Epithelial cell of proximal tubule (primary cell): ENCODE measurements around the gene TMEM225. TPM values are rescaled to one million over a fixed set of nuclear protein-coding genes. Genes with fewer than 3 reads are reported as not detected.

Experiments
- DNase-seq: peaks from one replicate; pipeline ENCODE4 v3.0.0-alpha.2; 2011; ENCODE audit warnings: low read depth
- H3K4me3 ChIP-seq: 2 replicates; pipeline ENCODE4 v1.5.1; 2011; ENCODE audit warnings: low read depth, mild to moderate bottlenecking, low read length
- CTCF ChIP-seq: conservative IDR thresholded peaks from 2 replicates; pipeline ENCODE4 v1.5.1; 2012; ENCODE audit warnings: low read depth, mild to moderate bottlenecking, low read length
- total RNA-seq: library from RNA; depleted of rRNA; stranded (reverse); fragments of >200 nt; gene quantifications from 2 replicates; pipeline ENCODE4 v1.2.3, GENCODE V29; 2015

TMEM225 gene
- total RNA-seq: not detected in 2 replicates

- H3K4me3 ChIP-seq: no peak within 1 kb of the TSS
- no peak for DNase-seq
- no peak for TF ChIP-seq CTCF
These were observed at the start of gene TMEM225 for GRCh38 chr11:123885570-123885969. TSS of gene TMEM225 (minus strand) at chr11:123885670. CDS start at chr11:123885425, 245 bp downstream.

GRCh38 chr11:123924027-123924426, 38.6 kb upstream of the TMEM225 start:
- TF ChIP-seq CTCF: no peak
- H3K4me3 ChIP-seq: no peak overlapping the region
- DNase-seq: no peak

GRCh38 chr11:123920943-123921342, 35.5 kb upstream of the TMEM225 start:
- TF ChIP-seq CTCF: no peak
- DNase-seq: no peak
- no peak overlapping the region for H3K4me3 ChIP-seq

- TF ChIP-seq CTCF: no peak
- no peak for DNase-seq
- H3K4me3 ChIP-seq: no peak overlapping the region
These were observed 20.4 kb upstream of the TMEM225 start for GRCh38 chr11:123905826-123906225.

- no peak for TF ChIP-seq CTCF
- H3K4me3 ChIP-seq: no peak overlapping the region
These were observed 19.5 kb upstream of the TMEM225 start for GRCh38 chr11:123904932-123905331.

GRCh38 chr11:123903932-123904331, 18.5 kb upstream of the TMEM225 start:
- DNase-seq: no peak
- no peak for TF ChIP-seq CTCF
- H3K4me3 ChIP-seq: no peak overlapping the region

More at GRCh38 chr11:123904932-123905331, 19.5 kb upstream of the TMEM225 start:
- DNase-seq: no peak

- no peak within 1 kb of the TSS for H3K4me3 ChIP-seq
- DNase-seq: no peak
- no peak for TF ChIP-seq CTCF
These were observed 16.4 kb upstream of the TMEM225 start, which contains the start of gene OR8D4 for GRCh38 chr11:123901867-123902266. TSS of gene OR8D4 (plus strand) at chr11:123902167. CDS start at chr11:123906432, 4,265 bp downstream.
